Upper lobe of right lung (tissue), 1 donor: ENCODE data around the gene REST. TPM values are rescaled to one million over a fixed set of nuclear protein-coding genes. Genes with fewer than 3 reads are reported as not detected.

Experiments
- ATAC-seq: fragments of 200-7000 bp; cut with Tn5 transposase; one replicate; pipeline ENCODE4 v1.9.1; 2020; ENCODE audit warnings: mild to moderate bottlenecking, moderate library complexity
- DNase-seq: peaks from one replicate; pipeline ENCODE4 v3.0.0-alpha.2; 2020
- H3K27ac ChIP-seq: fragments of 200-600 bp; one replicate; pipeline ENCODE4 v1.8.0; 2022
- H3K27me3 ChIP-seq: fragments of 200-600 bp; one replicate; pipeline ENCODE4 v1.8.0; 2022; ENCODE audit warnings: mild to moderate bottlenecking
- H3K36me3 ChIP-seq: fragments of 200-600 bp; one replicate; pipeline ENCODE4 v1.8.0; 2022
- H3K4me1 ChIP-seq: fragments of 200-600 bp; one replicate; pipeline ENCODE4 v1.8.0; 2022
- H3K4me3 ChIP-seq: fragments of 200-600 bp; one replicate; pipeline ENCODE4 v1.8.0; 2022; ENCODE audit warnings: mild to moderate bottlenecking
- H3K9me3 ChIP-seq: fragments of 200-600 bp; one replicate; pipeline ENCODE4 v1.8.0; 2022
- CTCF ChIP-seq: fragments of 200-600 bp; IDR thresholded peaks from one replicate; pipeline ENCODE4 v1.8.0; 2022; ENCODE audit warnings: antibody characterized with exemption
- intact Hi-C: fragments of 100-400 bp; cut with DNase I; formaldehyde crosslinking; loops from one replicate; pipeline ENCODE4 v1.11.0; 2022
- total RNA-seq: library from RNA; stranded (reverse); fragmentation: NEBNext Ultra II Directional; extraction: Animal tissue kit (Norgen Biotek cat#: 25700); gene quantifications from one replicate; pipeline ENCODE4 v1.2.1, GENCODE V29; 2021
- donor health status: DM: no; HTN: yes; CAD: no; lungs with severe emphysema.

The REST gene
- total RNA-seq, 1 donor from 2014 or later, result 39.0 TPM

DNA sequence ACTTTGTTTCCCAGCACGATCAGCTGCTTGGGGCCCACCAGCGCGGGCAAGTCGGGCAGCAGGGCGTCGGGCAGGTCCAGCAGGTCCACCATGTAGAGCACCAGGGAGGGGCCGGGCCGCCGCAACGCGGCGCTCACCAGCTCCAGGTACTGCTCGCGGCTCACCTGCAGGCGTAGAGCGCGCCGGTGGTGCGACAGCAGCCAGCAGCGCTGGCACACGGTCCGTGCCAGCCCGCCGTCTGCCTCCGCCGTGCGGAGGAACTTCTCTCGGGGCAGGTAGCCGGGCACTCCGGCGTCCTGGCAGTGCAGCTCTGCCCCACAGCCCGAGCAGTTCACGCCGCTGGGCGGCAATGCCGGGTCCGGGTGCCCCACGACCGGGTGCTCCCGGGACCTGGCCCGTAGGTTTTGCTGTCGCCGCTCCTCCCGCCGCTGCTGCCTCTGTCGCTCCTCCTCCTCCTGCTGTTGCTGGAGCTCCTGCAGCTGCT is 69.2 kb downstream of the REST start:
- peaks cover 40% of the 10 kb centered on the region for H3K4me1 ChIP-seq
- peak overlapping the region; percentile 86 for H3K4me3 ChIP-seq
- H3K36me3 ChIP-seq, result peaks cover 24% of the 10 kb centered on the region
- ATAC-seq (peak; percentile 80), DNase-seq (peak; percentile 89)
- H3K9me3 ChIP-seq, result no peaks in the 10 kb centered on the region
- intact Hi-C loops, result no loop called here
- peak overlapping the region; percentile 79 for H3K27ac ChIP-seq
- TF ChIP-seq CTCF, result no peak
- no peaks in the 10 kb centered on the region for H3K27me3 ChIP-seq

- peak within 1 kb of the TSS; percentile 86 for H3K4me3 ChIP-seq
- H3K36me3 ChIP-seq, result peaks cover 19% of the 10 kb centered on the region
- peaks cover 46% of the 10 kb centered on the region for H3K4me1 ChIP-seq
- intact Hi-C loops, result no loop called here
- no peaks in the 10 kb centered on the region for H3K9me3 ChIP-seq
- no peak for TF ChIP-seq CTCF
- peak; percentile 98 for DNase-seq
- no peaks in the 10 kb centered on the region for H3K27me3 ChIP-seq
- peak; percentile 92 for ATAC-seq
- peak within 1 kb of the TSS; percentile 79 for H3K27ac ChIP-seq
These were observed 69.8 kb downstream of the REST start, which contains the start of gene NOA1 for GRCh38 chr4:56977321-56978012. Gene NOA1 (minus strand): TSS chr4:56977606. CDS start chr4:56977585, 21 bp downstream.

DNA sequence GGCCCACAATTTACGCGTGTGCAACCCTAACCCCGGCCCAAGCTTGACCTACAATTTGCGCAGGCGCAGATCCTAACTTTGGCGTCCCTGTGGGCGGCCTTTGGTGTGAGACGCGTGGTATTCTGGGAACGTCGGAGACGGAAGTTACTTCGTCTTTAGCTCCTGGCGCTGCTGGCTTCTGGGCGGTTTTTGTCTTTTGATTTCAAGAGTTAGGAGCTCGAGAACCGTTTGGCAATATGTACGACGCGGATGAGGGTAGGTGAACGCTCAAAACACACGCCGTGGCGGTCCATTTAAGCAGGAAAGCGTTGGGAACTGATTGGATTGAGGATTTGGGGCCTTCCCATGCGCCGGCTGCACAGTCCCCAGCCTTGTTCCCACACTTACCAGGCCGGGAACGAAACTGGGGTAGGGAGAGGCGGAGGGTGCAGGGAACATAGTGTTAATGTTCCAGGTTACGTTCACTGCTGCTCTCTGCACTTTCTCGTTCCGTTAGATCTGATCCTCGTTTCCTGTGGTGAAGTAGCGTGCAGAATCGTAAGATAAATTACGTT is 71.1 kb downstream of the REST start, which contains the start of gene POLR2B:
TSS of gene POLR2B (plus strand) at position 147 of the 554 bp plus-strand sequence. CDS start at position 237, 90 bp downstream.
- intact Hi-C loops, result no loop called here
- TF ChIP-seq CTCF, result no peak
- DNase-seq (peak; percentile 96), ATAC-seq (peak; percentile 88)
- Histone ChIP-seq H3K27ac (peak within 1 kb of the TSS; percentile 79), H3K36me3 (peaks cover 5% of the 10 kb centered on the region), H3K4me3 (peak within 1 kb of the TSS; percentile 86), H3K27me3 (no peaks in the 10 kb centered on the region), H3K4me1 (peaks cover 48% of the 10 kb centered on the region), H3K9me3 (no peaks in the 10 kb centered on the region)

DNA sequence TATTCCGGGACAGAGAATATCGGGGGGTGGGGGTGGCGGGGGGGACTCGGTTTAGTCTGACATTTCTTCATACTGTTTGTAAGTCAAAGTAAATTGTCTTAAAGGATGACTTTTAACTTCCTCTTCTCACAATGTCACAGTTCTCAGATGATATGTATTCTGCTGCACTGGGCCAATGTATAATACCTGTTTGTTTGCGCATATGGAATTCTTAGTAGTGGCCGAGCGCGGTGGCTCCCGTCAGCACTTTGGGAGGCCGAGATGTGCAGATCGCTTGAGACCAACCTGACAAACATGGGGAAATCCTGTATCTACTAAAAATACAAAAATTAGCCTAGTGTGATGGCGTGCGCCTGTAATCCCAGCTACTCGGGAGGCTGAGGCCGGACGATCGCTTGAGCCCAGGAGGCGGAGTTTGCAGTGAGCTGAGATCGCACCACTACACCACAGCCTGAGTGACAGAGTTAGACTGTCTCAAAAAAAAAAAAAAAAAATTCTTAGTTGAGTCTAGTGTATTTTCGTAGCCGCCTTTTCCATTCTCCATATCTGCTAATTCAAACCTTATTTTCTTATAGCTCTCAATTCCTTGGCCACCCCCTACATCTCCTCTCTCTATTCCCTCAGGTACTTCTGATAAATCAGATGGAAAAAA is 71.8 kb downstream of the REST start:
- no peaks in the 10 kb centered on the region for H3K27me3 ChIP-seq
- H3K27ac ChIP-seq, result peak overlapping the region; percentile 79
- no peaks in the 10 kb centered on the region for H3K36me3 ChIP-seq
- intact Hi-C loops, result no loop called here
- TF ChIP-seq CTCF, result no peak
- ATAC-seq (no peak), DNase-seq (no peak)
- H3K9me3 ChIP-seq, result no peaks in the 10 kb centered on the region
- H3K4me3 ChIP-seq, result peak overlapping the region; percentile 86
- peaks cover 44% of the 10 kb centered on the region for H3K4me1 ChIP-seq

DNA sequence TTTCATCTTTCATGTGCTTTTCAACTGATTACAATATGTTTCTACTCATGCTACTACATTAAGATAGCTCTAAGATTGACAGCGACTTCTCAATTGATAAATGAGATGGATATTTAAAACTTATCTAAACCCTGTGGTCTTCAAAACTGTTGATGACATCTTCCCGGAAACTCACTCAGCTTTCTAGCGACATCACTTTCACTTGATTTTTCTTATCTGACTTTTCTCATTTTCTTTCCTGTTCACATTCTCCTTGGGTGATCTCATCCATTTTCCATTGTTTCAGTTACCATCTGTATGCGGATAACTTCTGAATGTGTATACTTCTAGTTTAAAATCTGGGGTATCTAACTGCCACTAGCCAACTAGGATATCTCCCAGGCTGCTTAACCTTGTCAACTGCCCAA is 74.1 kb downstream of the REST start:
- H3K36me3 ChIP-seq, result peaks cover 14% of the 10 kb centered on the region
- no peak overlapping the region for H3K4me3 ChIP-seq
- ATAC-seq (no peak), DNase-seq (no peak)
- intact Hi-C loops, result no loop called here
- no peaks in the 10 kb centered on the region for H3K27me3 ChIP-seq
- peaks cover 28% of the 10 kb centered on the region for H3K4me1 ChIP-seq
- no peaks in the 10 kb centered on the region for H3K9me3 ChIP-seq
- H3K27ac ChIP-seq, result no peak overlapping the region
- no peak for TF ChIP-seq CTCF
